Cerebellar cortex (tissue), 1 donor: ENCODE data around the gene DPEP1.
"Not testable (repeated sequence)": the region's sequence is repeated elsewhere in the genome, so short reads cannot be mapped to it uniquely, and the experiment has no call there.

Experiments
- DNase-seq: peaks from one replicate; pipeline ENCODE4 v3.0.0-alpha.2; 2015; ENCODE audit warnings: low spot score

Gene DPEP1

GRCh38 chr16:89577055-89577759 is 36.2 kb upstream of the DPEP1 start:
- no peak for DNase-seq

- DNase-seq = no peak
Measured at GRCh38 chr16:89579351-89579750, 34.1 kb upstream of the DPEP1 start.

GRCh38 chr16:89581045-89581695 is 32.3 kb upstream of the DPEP1 start:
- no peak for DNase-seq

- DNase-seq = no peak
Measured at GRCh38 chr16:89581861-89582563, 31.4 kb upstream of the DPEP1 start.

GRCh38 chr16:89582614-89583196 is 30.7 kb upstream of the DPEP1 start:
- no peak for DNase-seq

- DNase-seq = no peak
Measured at GRCh38 chr16:89583197-89583894, 30.1 kb upstream of the DPEP1 start.

- DNase-seq = no peak
Measured at GRCh38 chr16:89583895-89584644, 29.4 kb upstream of the DPEP1 start.

GRCh38 chr16:89584768-89585549 is 28.5 kb upstream of the DPEP1 start:
- no peak for DNase-seq

- no peak for DNase-seq
Measured at GRCh38 chr16:89586218-89586617, 27.2 kb upstream of the DPEP1 start.

GRCh38 chr16:89586853-89587252 is 26.6 kb upstream of the DPEP1 start:
- no peak for DNase-seq

GRCh38 chr16:89587676-89588075 is 25.8 kb upstream of the DPEP1 start:
- DNase-seq = not testable (repeated sequence)

- DNase-seq = no peak
Measured at GRCh38 chr16:89588413-89589109, 24.9 kb upstream of the DPEP1 start.

- no peak for DNase-seq
Measured at GRCh38 chr16:89589241-89589926, 24.1 kb upstream of the DPEP1 start.

GRCh38 chr16:89593841-89594240 is 19.6 kb upstream of the DPEP1 start:
- DNase-seq = no peak

GRCh38 chr16:89595330-89596060 is 17.9 kb upstream of the DPEP1 start:
- DNase-seq = no peak

- DNase-seq = no peak
Measured at GRCh38 chr16:89596061-89596689, 17.3 kb upstream of the DPEP1 start.

- no peak for DNase-seq
Measured at GRCh38 chr16:89596957-89597649, 16.3 kb upstream of the DPEP1 start.

GRCh38 chr16:89598199-89598598 is 15.2 kb upstream of the DPEP1 start:
- no peak for DNase-seq
